ENCODE data around the gene CLCN2. TPM values are rescaled to one million over a fixed set of nuclear protein-coding genes. Genes with fewer than 3 reads are reported as not detected.

The CLCN2 gene
- polyA plus RNA-seq, 1 donor from 2014 or later: 13.4 TPM

DNA sequence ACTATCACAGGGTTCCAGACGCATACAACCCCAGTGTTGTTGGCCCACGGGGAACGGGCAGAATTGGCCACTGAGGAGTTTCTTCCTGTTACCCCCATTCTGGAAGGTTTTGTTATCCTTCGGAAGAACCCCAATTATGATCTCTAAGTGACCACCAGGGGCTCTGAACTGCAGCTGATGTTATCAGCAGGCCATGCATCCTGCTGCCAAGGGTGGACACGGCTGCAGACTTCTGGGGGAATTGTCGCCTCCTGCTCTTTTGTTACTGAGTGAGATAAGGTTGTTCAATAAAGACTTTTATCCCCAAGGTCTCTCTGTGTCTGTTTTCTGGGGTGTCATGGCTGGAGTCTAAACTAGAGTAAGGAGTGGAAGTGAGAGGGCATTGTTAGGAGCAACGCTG lies 52.7 kb downstream of the CLCN2 start:
- Histone ChIP-seq H4K20me1 (ENCODE audit: insufficient read depth) (no peaks in the 10 kb centered on the region), H3K27me3 (ENCODE audit: insufficient read depth, low read depth, low read length) (no peaks in the 10 kb centered on the region), H3K9ac (ENCODE audit: low read length) (no peak overlapping the region), H3K9me3 (ENCODE audit: low read length) (no peaks in the 10 kb centered on the region), H3K4me3 (ENCODE audit: low read length) (no peak overlapping the region), H3K9me2 (ENCODE audit: insufficient read depth, low read length) (no peaks in the 10 kb centered on the region), H2AFZ (ENCODE audit: low read depth, low read length) (no peak overlapping the region), H3F3A (ENCODE audit: insufficient read depth, low read length, poor library complexity, severe bottlenecking) (no peaks in the 10 kb centered on the region), H3K27ac (ENCODE audit: low read length) (no peak overlapping the region), H3K4me2 (ENCODE audit: low read length) (no peak overlapping the region), H3K36me3 (ENCODE audit: insufficient read depth, low read length) (no peaks in the 10 kb centered on the region), H3K79me2 (replicated peaks; ENCODE audit: insufficient read depth, low read length) (no peaks in the 10 kb centered on the region)
- no peak for TF ChIP-seq SMC3 (conservative IDR thresholded peaks at IDR 0.05; ENCODE audit: poor library complexity)
- no peak for TF ChIP-seq TAF1 (IDR thresholded peaks at IDR 0.05; ENCODE audit: low read depth)
- no peak for TF ChIP-seq RAD21 (conservative IDR thresholded peaks at IDR 0.05)
- TF ChIP-seq EZH2 (IDR thresholded peaks at IDR 0.05; ENCODE audit: borderline replicate concordance, insufficient read depth, low read length, poor library complexity, severe bottlenecking): no peak
- TF ChIP-seq, protein P1, sequence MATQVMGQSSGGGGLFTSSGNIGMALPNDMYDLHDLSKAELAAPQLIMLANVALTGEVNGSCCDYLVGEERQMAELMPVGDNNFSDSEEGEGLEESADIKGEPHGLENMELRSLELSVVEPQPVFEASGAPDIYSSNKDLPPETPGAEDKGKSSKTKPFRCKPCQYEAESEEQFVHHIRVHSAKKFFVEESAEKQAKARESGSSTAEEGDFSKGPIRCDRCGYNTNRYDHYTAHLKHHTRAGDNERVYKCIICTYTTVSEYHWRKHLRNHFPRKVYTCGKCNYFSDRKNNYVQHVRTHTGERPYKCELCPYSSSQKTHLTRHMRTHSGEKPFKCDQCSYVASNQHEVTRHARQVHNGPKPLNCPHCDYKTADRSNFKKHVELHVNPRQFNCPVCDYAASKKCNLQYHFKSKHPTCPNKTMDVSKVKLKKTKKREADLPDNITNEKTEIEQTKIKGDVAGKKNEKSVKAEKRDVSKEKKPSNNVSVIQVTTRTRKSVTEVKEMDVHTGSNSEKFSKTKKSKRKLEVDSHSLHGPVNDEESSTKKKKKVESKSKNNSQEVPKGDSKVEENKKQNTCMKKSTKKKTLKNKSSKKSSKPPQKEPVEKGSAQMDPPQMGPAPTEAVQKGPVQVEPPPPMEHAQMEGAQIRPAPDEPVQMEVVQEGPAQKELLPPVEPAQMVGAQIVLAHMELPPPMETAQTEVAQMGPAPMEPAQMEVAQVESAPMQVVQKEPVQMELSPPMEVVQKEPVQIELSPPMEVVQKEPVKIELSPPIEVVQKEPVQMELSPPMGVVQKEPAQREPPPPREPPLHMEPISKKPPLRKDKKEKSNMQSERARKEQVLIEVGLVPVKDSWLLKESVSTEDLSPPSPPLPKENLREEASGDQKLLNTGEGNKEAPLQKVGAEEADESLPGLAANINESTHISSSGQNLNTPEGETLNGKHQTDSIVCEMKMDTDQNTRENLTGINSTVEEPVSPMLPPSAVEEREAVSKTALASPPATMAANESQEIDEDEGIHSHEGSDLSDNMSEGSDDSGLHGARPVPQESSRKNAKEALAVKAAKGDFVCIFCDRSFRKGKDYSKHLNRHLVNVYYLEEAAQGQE (IDR thresholded peaks at IDR 0.05; ENCODE audit: borderline replicate concordance): no peak
- no peak for TF ChIP-seq EP300 (conservative IDR thresholded peaks at IDR 0.05; ENCODE audit: poor library complexity, severe bottlenecking)
- no peak for TF ChIP-seq MXI1 (conservative IDR thresholded peaks at IDR 0.05; ENCODE audit: poor library complexity, severe bottlenecking)
- TF ChIP-seq POLR2AphosphoS5 (IDR thresholded peaks at IDR 0.05): no peak

- no peaks in the 10 kb centered on the region for H3K36me3 ChIP-seq (ENCODE audit: insufficient read depth, low read length)
- TF ChIP-seq RAD21 (conservative IDR thresholded peaks at IDR 0.05): no peak
- TF ChIP-seq, protein P1 (IDR thresholded peaks at IDR 0.05; ENCODE audit: borderline replicate concordance): no peak
- no peak for TF ChIP-seq POLR2AphosphoS5 (IDR thresholded peaks at IDR 0.05)
- no peak for TF ChIP-seq TAF1 (IDR thresholded peaks at IDR 0.05; ENCODE audit: low read depth)
- TF ChIP-seq SMC3 (conservative IDR thresholded peaks at IDR 0.05; ENCODE audit: poor library complexity): no peak
- TF ChIP-seq EP300 (conservative IDR thresholded peaks at IDR 0.05; ENCODE audit: poor library complexity, severe bottlenecking): no peak
- no peak for TF ChIP-seq EZH2 (IDR thresholded peaks at IDR 0.05; ENCODE audit: borderline replicate concordance, insufficient read depth, low read length, poor library complexity, severe bottlenecking)
- no peak for TF ChIP-seq MXI1 (conservative IDR thresholded peaks at IDR 0.05; ENCODE audit: poor library complexity, severe bottlenecking)
- TF ChIP-seq CTCF (IDR thresholded peaks at IDR 0.05; ENCODE audit: poor library complexity, severe bottlenecking): no peak
- H2AFZ ChIP-seq (ENCODE audit: low read depth, low read length): no peak overlapping the region
- no peak overlapping the region for H3K27ac ChIP-seq (ENCODE audit: low read length)
- no peaks in the 10 kb centered on the region for H4K20me1 ChIP-seq (ENCODE audit: insufficient read depth)
- H3K9me2 ChIP-seq (ENCODE audit: insufficient read depth, low read length): no peaks in the 10 kb centered on the region
- no peaks in the 10 kb centered on the region for H3K79me2 ChIP-seq (replicated peaks; ENCODE audit: insufficient read depth, low read length)
- H3K4me2 ChIP-seq (ENCODE audit: low read length): no peak overlapping the region
- H3F3A ChIP-seq (ENCODE audit: insufficient read depth, low read length, poor library complexity, severe bottlenecking): no peaks in the 10 kb centered on the region
- H3K9me3 ChIP-seq (ENCODE audit: low read length): no peaks in the 10 kb centered on the region
- H3K9ac ChIP-seq (ENCODE audit: low read length): no peak overlapping the region
- no peak overlapping the region for H3K4me3 ChIP-seq (ENCODE audit: low read length)
- H3K27me3 ChIP-seq (ENCODE audit: insufficient read depth, low read depth, low read length): no peaks in the 10 kb centered on the region
Measured at GRCh38 chr3:184307915-184308314, 53.5 kb downstream of the CLCN2 start.
